Activated naive CD8-positive, alpha-beta T cell (primary cell): ENCODE data around the gene MLLT1.
A peak's percentile ranks its signal among the peaks of the same experiment; 100 is the strongest.

Source experiments
- H3K27ac Mint-ChIP-seq: one replicate; pipeline ENCODE4 v1.8.0; 2021; ENCODE audit warnings: mixed read lengths
- H3K27me3 Mint-ChIP-seq: one replicate; pipeline ENCODE4 v1.8.0; 2021; ENCODE audit warnings: mixed read lengths
- H3K36me3 Mint-ChIP-seq: one replicate; pipeline ENCODE4 v1.8.0; 2021; ENCODE audit warnings: mixed read lengths
- H3K4me1 Mint-ChIP-seq: one replicate; pipeline ENCODE4 v1.8.0; 2021; ENCODE audit warnings: low read depth, mixed read lengths
- H3K4me3 Mint-ChIP-seq: one replicate; pipeline ENCODE4 v1.8.0; 2021; ENCODE audit warnings: mild to moderate bottlenecking, mixed read lengths
- H3K9me3 Mint-ChIP-seq: one replicate; pipeline ENCODE4 v1.8.0; 2021; ENCODE audit warnings: low read depth, mixed read lengths

Gene MLLT1

DNA sequence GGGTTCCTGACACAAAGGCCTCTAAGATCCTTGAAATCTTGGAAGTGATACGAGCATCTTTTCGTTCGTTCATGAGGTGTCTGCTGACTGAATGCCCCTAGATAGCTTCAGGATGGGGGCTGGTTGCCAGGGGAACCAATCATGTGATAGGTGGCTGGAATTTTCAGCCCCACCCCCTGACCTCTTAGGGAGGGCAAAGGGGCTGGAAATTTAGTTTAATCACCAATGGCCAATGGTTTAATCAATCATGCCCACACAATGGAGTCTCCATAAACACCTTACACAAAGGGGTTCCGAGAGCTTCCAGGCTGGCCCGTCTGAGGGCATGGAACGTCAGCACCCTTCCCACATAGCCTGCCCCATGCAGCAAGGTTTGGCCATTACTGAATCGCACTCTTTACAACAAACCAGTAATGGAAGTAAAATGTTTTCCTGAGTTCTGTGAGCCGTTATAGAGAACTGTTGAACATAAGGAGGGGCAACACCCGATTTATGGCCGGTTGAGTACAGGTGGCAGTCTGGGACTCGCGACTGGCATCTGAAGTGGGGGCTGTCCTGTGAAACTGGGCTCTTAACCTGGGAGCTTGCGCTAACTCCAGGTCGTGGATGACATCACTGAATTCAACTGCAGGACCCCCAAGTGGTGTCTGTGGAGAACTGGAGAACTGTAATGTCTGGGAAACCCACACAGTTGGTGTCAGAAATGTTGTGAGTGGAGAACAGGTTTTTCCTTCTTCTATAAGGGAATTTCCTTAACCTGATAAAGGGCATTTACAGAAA is 25.6 kb downstream of the MLLT1 start:
- no peaks in the 10 kb centered on the region for H3K9me3 Mint-ChIP-seq
- no peak overlapping the region for H3K27ac Mint-ChIP-seq
- peaks cover 10% of the 10 kb centered on the region for H3K36me3 Mint-ChIP-seq
- H3K4me1 Mint-ChIP-seq = peaks cover 38% of the 10 kb centered on the region
- no peaks in the 10 kb centered on the region for H3K27me3 Mint-ChIP-seq
- H3K4me3 Mint-ChIP-seq = no peak overlapping the region

DNA sequence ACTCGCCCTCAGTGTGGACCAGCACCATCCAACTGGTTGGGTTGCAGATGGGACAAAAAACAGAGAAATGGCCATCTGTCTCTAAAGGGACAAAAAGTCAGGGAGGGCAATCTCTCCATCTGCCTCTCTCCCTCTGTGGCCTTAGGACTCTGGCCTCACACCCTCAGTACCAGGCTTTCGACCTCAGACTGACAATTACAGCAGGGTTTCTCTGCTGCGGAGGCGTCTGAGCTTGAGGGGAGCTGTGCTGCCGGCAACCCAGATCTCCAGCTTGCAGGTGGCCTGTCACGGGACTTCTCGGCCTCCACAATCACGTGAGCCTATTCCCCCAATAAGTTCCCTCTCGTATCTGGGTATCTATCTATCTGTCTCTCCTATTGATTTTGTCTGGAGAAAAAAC is 27.7 kb downstream of the MLLT1 start:
- Mint-ChIP-seq H3K27me3 (no peaks in the 10 kb centered on the region), H3K36me3 (peaks cover 16% of the 10 kb centered on the region), H3K4me3 (no peak overlapping the region), H3K9me3 (no peaks in the 10 kb centered on the region), H3K27ac (no peak overlapping the region), H3K4me1 (peaks cover 40% of the 10 kb centered on the region)

DNA sequence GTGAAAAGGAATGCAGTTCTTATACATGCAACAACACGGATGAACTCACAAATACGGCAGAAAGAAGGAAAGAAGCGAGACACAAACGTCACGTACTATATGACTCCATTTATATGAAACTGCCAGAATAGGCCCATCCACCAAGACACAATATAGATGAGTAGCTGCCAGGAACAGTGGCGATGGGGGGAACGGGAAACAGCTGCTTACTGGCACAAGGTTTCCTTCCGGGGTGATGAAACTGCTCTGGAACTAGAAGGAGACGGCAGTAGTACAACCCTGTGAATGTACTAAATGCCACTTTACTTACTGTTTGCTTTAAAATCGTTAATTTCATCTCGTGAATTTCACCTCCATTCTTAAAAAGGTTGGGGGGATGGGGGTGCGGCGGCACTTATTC is 28.9 kb downstream of the MLLT1 start:
- Mint-ChIP-seq H3K36me3 (peaks cover 14% of the 10 kb centered on the region), H3K4me1 (peaks cover 45% of the 10 kb centered on the region), H3K4me3 (no peak overlapping the region)

DNA sequence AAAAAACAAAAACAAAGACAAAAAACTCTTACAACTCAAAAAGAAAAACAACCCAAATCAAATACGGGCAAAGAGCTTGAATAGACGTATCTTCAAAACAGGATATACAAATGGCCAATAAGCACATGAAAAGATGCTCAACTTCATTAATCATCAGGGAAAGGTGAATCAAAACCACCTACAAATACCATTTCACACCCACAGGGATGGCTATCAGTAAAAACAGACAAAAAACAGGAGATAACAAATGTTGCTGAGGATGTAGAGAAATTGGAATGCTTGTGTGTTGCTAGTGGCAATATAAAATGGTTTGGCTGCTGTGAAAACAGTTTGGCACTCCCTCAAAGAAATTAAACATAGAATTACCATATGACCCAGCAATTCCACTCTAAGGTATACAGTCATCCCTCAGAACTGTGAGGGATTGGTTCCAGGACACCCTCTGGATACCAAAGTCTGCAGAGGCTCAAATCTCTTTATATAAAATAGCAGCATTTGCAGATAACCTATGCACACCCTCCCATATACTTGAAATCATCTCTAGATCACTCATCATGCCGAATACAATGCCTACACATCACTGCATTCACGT is 29.7 kb downstream of the MLLT1 start:
- H3K4me3 Mint-ChIP-seq = no peak overlapping the region
- H3K9me3 Mint-ChIP-seq = no peaks in the 10 kb centered on the region
- no peaks in the 10 kb centered on the region for H3K27me3 Mint-ChIP-seq
- peaks cover 43% of the 10 kb centered on the region for H3K4me1 Mint-ChIP-seq
- peak overlapping the region; percentile 50 for H3K27ac Mint-ChIP-seq
- H3K36me3 Mint-ChIP-seq = peaks cover 14% of the 10 kb centered on the region

More for the DNA sequence above, 28.9 kb downstream of the MLLT1 start:
- Mint-ChIP-seq H3K9me3 (no peaks in the 10 kb centered on the region), H3K27me3 (no peaks in the 10 kb centered on the region), H3K27ac (no peak overlapping the region)

DNA sequence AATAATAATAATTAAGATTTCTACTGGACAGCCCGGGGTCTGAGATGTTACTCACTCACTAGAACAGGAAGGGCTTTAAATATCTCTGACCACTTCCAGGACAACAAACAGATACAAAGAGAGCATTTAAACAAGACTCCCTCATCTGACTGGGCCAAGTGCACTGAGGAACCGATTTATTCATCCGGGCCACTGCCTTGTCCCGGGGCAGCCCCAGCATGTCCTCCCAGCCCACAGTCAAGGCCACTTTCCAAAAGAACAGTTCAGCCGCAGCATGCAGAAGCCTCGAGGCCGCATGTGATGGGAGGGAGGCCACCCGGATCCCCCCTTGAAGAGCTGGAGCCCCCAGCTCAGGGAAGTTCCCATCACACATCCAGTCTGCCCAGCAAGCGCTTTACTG is 30.5 kb downstream of the MLLT1 start:
- Mint-ChIP-seq H3K36me3 (peaks cover 17% of the 10 kb centered on the region), H3K4me3 (no peak overlapping the region), H3K4me1 (peaks cover 47% of the 10 kb centered on the region)

DNA sequence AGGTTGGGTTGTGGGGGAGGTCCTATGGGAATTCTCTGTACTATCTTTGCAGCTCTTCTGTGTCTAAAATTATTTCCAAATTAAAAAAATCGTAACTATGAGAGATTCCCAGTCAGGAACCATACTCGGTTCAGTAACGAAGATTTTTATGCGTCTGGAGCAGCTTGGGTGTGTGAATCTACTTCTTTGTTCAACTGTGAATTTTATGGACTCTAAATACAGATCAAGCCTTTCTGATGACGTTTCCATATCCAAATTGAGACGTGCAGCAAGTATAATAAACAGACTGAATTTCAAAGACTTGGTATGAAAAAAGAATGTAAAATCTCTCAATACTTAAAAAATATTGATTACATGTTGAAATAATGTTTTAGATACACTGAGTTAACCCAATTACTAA is 30.9 kb downstream of the MLLT1 start:
- H3K4me3 Mint-ChIP-seq = no peak overlapping the region
- H3K27ac Mint-ChIP-seq = no peak overlapping the region
- peaks cover 19% of the 10 kb centered on the region for H3K36me3 Mint-ChIP-seq
- H3K27me3 Mint-ChIP-seq = no peaks in the 10 kb centered on the region
- H3K4me1 Mint-ChIP-seq = peaks cover 51% of the 10 kb centered on the region
- H3K9me3 Mint-ChIP-seq = no peaks in the 10 kb centered on the region

More for the DNA sequence above, 30.5 kb downstream of the MLLT1 start:
- Mint-ChIP-seq H3K9me3 (no peaks in the 10 kb centered on the region), H3K27ac (no peak overlapping the region), H3K27me3 (no peaks in the 10 kb centered on the region)

DNA sequence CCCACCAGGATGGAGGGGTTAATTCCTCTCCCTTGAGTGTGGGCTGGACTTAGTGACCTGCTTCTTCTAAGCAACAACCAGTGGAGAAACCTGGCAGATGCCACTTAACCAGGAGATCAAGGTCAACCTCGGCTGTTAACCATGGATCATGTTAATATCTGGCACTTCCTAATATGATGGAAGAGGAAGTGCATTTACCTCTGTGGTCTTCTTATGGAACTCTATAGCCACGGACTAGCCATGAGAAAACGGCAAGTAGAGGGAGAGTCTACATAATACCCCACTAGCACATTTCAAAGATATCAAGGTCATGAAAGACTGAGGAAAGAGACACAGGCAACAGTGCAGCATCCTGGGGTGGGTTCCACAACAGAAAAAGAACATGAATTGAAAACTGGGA is 31.4 kb downstream of the MLLT1 start:
- H3K4me1 Mint-ChIP-seq = peaks cover 51% of the 10 kb centered on the region
- no peaks in the 10 kb centered on the region for H3K9me3 Mint-ChIP-seq
- H3K4me3 Mint-ChIP-seq = no peak overlapping the region
- peaks cover 17% of the 10 kb centered on the region for H3K36me3 Mint-ChIP-seq
- no peaks in the 10 kb centered on the region for H3K27me3 Mint-ChIP-seq
- no peak overlapping the region for H3K27ac Mint-ChIP-seq

DNA sequence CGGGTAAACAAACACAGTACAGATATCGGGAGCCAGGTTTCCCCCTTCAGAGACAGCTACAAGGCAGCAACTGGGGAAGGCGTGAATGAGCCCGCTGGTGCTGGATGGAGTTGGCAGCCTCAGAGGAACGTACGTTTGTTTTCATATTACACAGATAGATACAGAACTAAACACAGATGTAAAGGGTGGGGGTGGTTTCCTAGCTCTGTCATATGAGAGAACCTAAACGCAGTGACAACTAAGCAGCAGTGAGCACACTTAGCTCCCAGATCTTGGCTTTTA is 32.8 kb downstream of the MLLT1 start:
- no peaks in the 10 kb centered on the region for H3K27me3 Mint-ChIP-seq
- H3K4me1 Mint-ChIP-seq = peaks cover 51% of the 10 kb centered on the region
- H3K9me3 Mint-ChIP-seq = no peaks in the 10 kb centered on the region
- H3K36me3 Mint-ChIP-seq = peaks cover 16% of the 10 kb centered on the region
- H3K4me3 Mint-ChIP-seq = no peak overlapping the region
- H3K27ac Mint-ChIP-seq = no peak overlapping the region

DNA sequence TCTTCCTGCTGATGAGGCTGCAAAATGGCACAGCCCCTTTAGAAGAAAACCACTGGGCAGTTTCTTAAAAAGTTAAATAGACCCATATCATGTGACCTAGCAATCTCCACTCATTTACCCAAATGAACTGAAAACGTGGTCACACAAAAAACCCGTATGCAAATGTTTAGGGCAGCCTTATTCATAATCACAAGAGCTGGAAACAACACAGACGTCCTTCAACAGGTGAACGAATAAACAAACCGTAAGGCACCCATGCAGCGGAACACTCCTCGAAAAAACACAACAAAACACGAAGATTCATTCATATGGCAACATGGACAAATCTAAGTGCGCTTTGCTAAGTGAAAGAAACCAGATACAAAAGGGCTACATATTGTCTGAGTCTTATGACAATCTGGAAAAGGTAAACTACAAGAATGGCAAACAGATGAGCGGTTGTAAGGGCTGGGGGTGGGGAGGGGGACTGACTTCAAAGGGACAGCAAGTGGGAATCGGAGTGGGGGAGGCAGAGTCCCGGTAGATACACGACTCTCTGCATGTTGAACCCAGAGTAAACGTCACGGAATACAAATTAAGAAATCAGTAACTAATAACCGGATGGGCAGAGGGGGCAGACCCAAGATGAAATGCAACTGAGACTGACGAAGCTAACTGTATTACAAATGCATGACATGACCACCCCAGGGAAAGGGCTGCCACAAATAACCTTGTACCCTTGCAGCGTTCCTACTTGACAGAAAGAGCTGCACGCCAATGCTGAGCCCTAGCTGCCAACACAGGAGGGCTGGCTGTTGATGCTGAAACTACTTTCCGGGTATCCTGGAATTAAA is 33.4 kb downstream of the MLLT1 start:
- Mint-ChIP-seq H3K4me1 (peaks cover 49% of the 10 kb centered on the region), H3K27me3 (no peaks in the 10 kb centered on the region), H3K4me3 (no peak overlapping the region), H3K36me3 (peaks cover 16% of the 10 kb centered on the region), H3K27ac (no peak overlapping the region), H3K9me3 (no peaks in the 10 kb centered on the region)

DNA sequence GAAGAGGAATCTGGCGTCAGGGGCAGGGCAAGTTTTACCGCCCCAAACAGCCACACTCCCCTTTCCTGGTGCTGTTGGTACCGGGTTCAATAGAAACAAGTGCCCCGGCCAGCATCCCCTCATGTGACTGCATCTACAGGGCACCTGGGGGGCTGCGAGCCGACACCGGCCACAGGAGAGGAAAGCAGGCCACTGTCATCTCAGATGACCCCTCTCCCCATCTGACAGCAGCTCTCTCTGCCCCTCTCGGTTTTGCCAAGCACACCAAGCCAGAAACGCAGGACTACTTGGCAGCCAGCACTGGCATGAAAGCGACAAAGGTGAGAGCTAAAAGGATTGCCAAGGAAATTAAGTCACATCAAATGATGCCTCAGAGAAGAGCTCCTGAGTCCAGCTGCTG is 37.1 kb downstream of the MLLT1 start:
- no peaks in the 10 kb centered on the region for H3K27me3 Mint-ChIP-seq
- no peak overlapping the region for H3K4me3 Mint-ChIP-seq
- no peak overlapping the region for H3K27ac Mint-ChIP-seq
- H3K36me3 Mint-ChIP-seq = peaks cover 15% of the 10 kb centered on the region
- H3K9me3 Mint-ChIP-seq = no peaks in the 10 kb centered on the region
- H3K4me1 Mint-ChIP-seq = peaks cover 50% of the 10 kb centered on the region

DNA sequence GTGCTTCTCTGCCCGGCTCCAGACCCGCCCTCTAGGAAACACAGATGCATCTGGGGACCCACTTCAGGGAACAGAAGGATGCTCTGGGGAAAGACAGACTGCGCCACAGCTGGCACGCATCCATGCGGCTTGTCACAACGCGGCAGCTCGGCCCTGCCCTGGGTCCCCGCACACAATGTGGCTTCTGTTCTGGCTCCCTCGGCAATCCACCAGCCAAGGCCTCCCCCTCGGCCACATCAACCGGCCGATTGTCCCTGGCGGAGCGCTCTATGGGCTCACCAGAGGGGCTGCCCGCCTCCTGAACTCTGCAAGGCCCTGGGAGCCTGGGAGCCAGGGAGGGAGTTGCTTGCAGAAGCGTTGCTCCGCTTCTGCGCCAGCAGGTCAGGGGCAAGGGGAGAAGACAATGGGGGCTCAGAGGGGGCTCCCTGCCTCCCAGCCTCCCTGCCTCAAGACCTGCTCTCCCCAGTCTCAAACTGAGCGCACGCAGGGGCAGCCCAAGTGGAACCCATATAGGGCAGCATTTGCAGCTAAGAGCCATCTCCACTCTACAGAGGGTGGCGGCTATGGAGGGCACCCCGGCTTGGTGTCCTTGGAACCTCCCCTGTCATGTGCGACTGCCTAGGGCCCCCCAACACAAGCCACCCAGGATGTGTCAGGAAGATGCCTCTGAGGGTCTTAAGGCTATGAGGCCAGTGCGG is 37.9 kb downstream of the MLLT1 start:
- Mint-ChIP-seq H3K27ac (no peak overlapping the region), H3K9me3 (no peaks in the 10 kb centered on the region), H3K36me3 (peaks cover 12% of the 10 kb centered on the region), H3K4me1 (peaks cover 50% of the 10 kb centered on the region), H3K27me3 (no peaks in the 10 kb centered on the region), H3K4me3 (no peak overlapping the region)

DNA sequence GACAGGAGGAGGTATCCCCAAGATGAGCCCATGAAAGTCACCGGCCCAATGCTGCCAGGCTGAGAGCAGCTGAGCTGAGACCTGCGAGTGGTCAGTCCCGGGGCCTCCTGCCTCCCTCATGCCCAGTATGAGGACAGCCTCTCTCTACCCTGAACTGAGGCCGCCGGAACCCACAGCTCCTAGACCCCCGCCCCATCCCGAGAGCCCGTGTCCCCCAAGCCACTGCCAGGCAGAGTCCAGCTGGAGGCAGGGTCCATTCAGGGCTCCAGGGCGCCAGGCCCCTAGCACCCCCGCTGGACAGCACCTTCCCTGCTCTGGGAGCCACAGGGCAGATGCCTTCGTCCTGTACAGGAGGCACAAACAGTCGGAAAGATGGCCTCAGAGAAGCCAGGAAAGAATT is 38.7 kb downstream of the MLLT1 start:
- peaks cover 45% of the 10 kb centered on the region for H3K4me1 Mint-ChIP-seq
- no peaks in the 10 kb centered on the region for H3K9me3 Mint-ChIP-seq
- no peak overlapping the region for H3K4me3 Mint-ChIP-seq
- H3K36me3 Mint-ChIP-seq = peaks cover 9% of the 10 kb centered on the region
- H3K27me3 Mint-ChIP-seq = no peaks in the 10 kb centered on the region
- no peak overlapping the region for H3K27ac Mint-ChIP-seq

DNA sequence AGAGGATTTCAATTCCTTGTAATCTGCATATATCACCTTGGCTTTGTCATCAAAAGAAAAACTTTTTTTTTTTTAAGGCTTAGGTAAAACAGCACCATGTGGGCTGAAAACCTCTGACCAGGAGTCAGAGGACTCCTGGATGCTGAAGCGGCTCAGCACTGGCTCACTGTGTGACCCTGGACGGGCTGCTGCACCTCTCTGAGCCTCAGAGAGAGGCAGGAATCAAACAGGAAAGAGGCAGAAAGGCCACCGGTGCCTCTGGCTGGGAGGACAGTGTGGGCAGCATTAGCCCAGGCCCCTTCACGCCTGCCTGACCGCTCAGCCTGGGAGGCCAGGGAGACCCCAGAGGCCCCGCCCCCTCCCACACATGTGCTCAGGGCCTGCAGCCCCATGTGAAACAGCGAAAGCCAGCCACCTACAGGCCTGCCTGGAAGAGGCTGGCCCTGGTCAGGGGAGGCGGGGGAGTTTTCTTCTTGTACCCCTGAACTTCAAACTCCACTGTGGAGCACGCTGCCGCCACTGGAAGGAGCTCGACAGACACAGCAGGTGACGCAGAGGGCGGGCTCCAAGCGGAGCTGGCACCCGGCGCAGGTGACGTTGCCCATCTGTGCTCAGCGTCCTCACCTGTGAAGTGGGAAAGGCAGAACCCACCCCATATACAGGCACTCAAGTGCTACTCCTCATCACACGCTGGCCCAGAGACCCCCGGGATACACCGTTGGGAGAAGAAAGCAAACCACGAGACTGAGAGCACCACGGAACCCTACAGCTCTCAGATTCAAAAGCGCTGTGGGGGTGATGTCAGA is 39.7 kb downstream of the MLLT1 start:
- peaks cover 53% of the 10 kb centered on the region for H3K4me1 Mint-ChIP-seq
- peaks cover 9% of the 10 kb centered on the region for H3K36me3 Mint-ChIP-seq
- H3K9me3 Mint-ChIP-seq = no peaks in the 10 kb centered on the region
- H3K27me3 Mint-ChIP-seq = no peaks in the 10 kb centered on the region
- H3K27ac Mint-ChIP-seq = peak overlapping the region; percentile 83
- H3K4me3 Mint-ChIP-seq = peak overlapping the region; percentile 55

DNA sequence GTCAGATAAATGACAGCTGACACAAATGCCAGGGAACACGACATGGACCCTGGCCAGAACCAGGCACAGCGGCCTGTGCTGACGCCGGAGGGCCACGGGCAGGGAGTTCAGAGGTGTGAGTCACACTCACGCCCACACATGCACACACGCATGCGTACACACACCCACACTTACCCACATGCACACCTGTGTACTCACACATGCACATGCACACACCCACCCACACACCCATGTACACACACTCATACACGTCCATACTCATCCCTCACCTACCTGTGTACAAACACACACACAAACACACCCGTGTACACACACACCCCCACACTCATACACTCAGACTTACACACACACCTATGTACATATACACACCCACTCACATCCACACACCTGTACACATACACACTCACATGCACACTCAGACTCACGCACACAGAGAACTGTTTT is 40.4 kb downstream of the MLLT1 start:
- Mint-ChIP-seq H3K36me3 (peaks cover 7% of the 10 kb centered on the region), H3K4me3 (peak overlapping the region; percentile 55), H3K4me1 (peaks cover 55% of the 10 kb centered on the region), H3K9me3 (no peaks in the 10 kb centered on the region), H3K27ac (peak overlapping the region; percentile 83), H3K27me3 (no peaks in the 10 kb centered on the region)
